Esophagus squamous epithelium (tissue), 4 donors: ENCODE results near the gene FCHSD2.

Source experiments
- POLR2A ChIP-seq, 4 donors: fragments of 450-650 bp; IDR thresholded peaks; one replicate each; pipeline ENCODE4 v1.6.1; 2017; ENCODE audit warnings: antibody characterized with exemption in 4 of 4, mild to moderate bottlenecking in 4 of 4, moderate library complexity in 3 of 4
- TF ChIP-seq, protein P1 (sequence below), 6 experiments: fragments of 450-650 bp in 4 of 6; fragments of 200-600 bp in 2 of 6; sonication (generic) in 2 of 6; IDR thresholded peaks; one replicate each; pipeline ENCODE4 v1.5.1; 2016 to 2019; ENCODE audit warnings: antibody characterized with exemption in 6 of 6, mild to moderate bottlenecking in 4 of 6, moderate library complexity in 4 of 6

DNA sequence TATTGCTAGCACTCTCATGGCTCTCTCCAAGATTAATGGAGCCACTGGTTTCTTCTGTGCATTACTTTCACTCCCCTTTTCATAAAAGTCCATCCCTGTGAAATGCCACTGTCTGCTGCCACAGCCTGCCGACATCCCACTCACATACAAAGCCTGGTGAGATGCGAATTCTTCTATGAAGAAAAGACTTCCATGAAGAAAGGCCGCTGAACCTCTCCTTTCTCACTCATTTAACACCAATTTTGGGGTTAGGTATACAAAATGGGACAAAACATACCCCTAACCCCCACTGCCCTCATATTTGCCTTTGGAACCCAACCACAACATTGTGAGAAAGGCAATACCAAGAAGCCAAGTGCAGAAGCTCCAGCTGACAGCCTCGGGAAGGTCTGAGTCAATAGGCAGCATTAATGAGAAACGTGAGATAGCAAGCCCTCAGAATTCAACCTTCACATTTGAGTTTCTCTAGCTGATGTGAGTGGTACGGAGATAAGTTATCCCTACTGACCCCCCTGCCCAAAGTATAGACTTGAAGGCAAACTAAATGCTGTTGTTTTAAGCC lies 171.5 kb downstream of the FCHSD2 start:
- TF ChIP-seq POLR2A (IDR thresholded peaks at IDR 0.05) = no peak
- TF ChIP-seq, protein P1, sequence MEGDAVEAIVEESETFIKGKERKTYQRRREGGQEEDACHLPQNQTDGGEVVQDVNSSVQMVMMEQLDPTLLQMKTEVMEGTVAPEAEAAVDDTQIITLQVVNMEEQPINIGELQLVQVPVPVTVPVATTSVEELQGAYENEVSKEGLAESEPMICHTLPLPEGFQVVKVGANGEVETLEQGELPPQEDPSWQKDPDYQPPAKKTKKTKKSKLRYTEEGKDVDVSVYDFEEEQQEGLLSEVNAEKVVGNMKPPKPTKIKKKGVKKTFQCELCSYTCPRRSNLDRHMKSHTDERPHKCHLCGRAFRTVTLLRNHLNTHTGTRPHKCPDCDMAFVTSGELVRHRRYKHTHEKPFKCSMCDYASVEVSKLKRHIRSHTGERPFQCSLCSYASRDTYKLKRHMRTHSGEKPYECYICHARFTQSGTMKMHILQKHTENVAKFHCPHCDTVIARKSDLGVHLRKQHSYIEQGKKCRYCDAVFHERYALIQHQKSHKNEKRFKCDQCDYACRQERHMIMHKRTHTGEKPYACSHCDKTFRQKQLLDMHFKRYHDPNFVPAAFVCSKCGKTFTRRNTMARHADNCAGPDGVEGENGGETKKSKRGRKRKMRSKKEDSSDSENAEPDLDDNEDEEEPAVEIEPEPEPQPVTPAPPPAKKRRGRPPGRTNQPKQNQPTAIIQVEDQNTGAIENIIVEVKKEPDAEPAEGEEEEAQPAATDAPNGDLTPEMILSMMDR (IDR thresholded peaks at IDR 0.05) = no peak
